Measurements from ENCODE around the gene FMO1.
A peak's percentile ranks its signal among the peaks of the same experiment; 100 is the strongest.
"Not testable (repeated sequence)": the region's sequence is repeated elsewhere in the genome, so short reads cannot be mapped to it uniquely, and the experiment has no call there.

The FMO1 gene

GRCh38 chr1:171279678-171280077 lies 31.4 kb downstream of the FMO1 start:
- Histone ChIP-seq H3K27me3 (ENCODE audit: insufficient read depth, poor library complexity, severe bottlenecking) (no peaks in the 10 kb centered on the region), H3K4me1 (ENCODE audit: insufficient read depth, poor library complexity, severe bottlenecking) (no peaks in the 10 kb centered on the region), H3K36me3 (ENCODE audit: low read depth) (no peaks in the 10 kb centered on the region), H3K4me3 (ENCODE audit: severe bottlenecking) (no peak overlapping the region), H3K9me3 (ENCODE audit: severe bottlenecking) (no peaks in the 10 kb centered on the region), H3K27ac (ENCODE audit: poor library complexity, severe bottlenecking) (no peak overlapping the region)
- no peak for DNase-seq (ENCODE audit: low spot score)
- ATAC-seq (ENCODE audit: low read depth): no peak
- TF ChIP-seq, protein P1, sequence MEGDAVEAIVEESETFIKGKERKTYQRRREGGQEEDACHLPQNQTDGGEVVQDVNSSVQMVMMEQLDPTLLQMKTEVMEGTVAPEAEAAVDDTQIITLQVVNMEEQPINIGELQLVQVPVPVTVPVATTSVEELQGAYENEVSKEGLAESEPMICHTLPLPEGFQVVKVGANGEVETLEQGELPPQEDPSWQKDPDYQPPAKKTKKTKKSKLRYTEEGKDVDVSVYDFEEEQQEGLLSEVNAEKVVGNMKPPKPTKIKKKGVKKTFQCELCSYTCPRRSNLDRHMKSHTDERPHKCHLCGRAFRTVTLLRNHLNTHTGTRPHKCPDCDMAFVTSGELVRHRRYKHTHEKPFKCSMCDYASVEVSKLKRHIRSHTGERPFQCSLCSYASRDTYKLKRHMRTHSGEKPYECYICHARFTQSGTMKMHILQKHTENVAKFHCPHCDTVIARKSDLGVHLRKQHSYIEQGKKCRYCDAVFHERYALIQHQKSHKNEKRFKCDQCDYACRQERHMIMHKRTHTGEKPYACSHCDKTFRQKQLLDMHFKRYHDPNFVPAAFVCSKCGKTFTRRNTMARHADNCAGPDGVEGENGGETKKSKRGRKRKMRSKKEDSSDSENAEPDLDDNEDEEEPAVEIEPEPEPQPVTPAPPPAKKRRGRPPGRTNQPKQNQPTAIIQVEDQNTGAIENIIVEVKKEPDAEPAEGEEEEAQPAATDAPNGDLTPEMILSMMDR (IDR thresholded peaks at IDR 0.05; ENCODE audit: poor library complexity, severe bottlenecking): no peak

DNA sequence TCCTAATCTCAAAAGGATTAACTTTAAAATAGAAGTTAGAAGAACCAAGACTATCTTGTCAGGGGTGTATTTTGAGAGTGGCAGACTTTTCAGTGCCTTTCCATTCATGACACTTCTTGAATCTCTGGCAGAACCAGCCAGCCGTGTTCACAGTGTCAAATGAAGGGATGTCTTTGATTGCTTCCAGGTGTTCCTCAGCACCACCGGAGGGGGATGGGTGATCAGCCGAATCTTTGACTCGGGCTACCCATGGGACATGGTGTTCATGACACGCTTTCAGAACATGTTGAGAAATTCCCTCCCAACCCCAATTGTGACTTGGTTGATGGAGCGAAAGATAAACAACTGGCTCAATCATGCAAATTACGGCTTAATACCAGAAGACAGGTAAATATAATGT lies 32.3 kb downstream of the FMO1 start:
- no peak for DNase-seq (ENCODE audit: low spot score)
- no peak overlapping the region for H3K27ac ChIP-seq (ENCODE audit: poor library complexity, severe bottlenecking)
- no peaks in the 10 kb centered on the region for H3K9me3 ChIP-seq (ENCODE audit: severe bottlenecking)
- no peaks in the 10 kb centered on the region for H3K4me1 ChIP-seq (ENCODE audit: insufficient read depth, poor library complexity, severe bottlenecking)
- no peak overlapping the region for H3K4me3 ChIP-seq (ENCODE audit: severe bottlenecking)
- no peaks in the 10 kb centered on the region for H3K27me3 ChIP-seq (ENCODE audit: insufficient read depth, poor library complexity, severe bottlenecking)
- no peaks in the 10 kb centered on the region for H3K36me3 ChIP-seq (ENCODE audit: low read depth)
- TF ChIP-seq, protein P1 (IDR thresholded peaks at IDR 0.05; ENCODE audit: poor library complexity, severe bottlenecking): no peak
- ATAC-seq (ENCODE audit: low read depth): no peak

DNA sequence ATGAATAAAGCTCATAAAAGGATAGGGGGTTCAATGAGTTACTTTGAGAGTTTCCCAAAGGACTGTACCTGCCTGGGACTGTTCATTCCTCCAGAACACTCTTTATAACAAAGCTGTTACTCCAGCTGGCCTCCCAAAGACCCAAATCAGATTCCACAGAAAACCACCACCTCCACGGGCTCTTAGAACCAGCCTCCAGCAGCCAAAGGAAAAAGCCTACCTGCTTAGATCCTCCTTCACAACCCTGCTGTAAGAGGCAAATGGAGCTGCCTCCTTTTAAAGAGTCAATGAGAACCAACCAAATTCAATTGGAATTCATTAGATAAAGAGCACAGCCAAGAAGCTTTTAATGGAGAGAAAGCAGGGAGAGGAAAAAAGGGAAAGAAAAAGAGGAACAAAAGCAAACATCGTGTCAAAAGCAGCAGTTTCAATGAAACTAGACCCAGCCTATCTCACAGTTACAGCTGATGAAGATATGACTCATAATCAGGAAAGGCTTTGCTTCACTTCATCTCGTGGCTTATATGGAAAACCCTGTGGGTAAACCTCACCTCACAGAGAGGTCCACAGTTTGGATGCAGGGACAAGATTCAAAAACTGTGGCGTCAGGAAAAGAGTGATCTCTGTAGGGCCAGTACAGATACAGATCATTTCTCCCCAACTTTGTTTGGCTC lies 37.9 kb downstream of the FMO1 start:
- H3K27me3 ChIP-seq (ENCODE audit: insufficient read depth, poor library complexity, severe bottlenecking): no peaks in the 10 kb centered on the region
- H3K27ac ChIP-seq (ENCODE audit: poor library complexity, severe bottlenecking): no peak overlapping the region
- ATAC-seq (ENCODE audit: low read depth) (peak; percentile 70), DNase-seq (ENCODE audit: low spot score) (no peak)
- H3K9me3 ChIP-seq (ENCODE audit: severe bottlenecking): no peaks in the 10 kb centered on the region
- H3K4me3 ChIP-seq (ENCODE audit: severe bottlenecking): no peak overlapping the region
- H3K36me3 ChIP-seq (ENCODE audit: low read depth): no peaks in the 10 kb centered on the region
- no peaks in the 10 kb centered on the region for H3K4me1 ChIP-seq (ENCODE audit: insufficient read depth, poor library complexity, severe bottlenecking)
- TF ChIP-seq, protein P1 (IDR thresholded peaks at IDR 0.05; ENCODE audit: poor library complexity, severe bottlenecking): no peak

- TF ChIP-seq, protein P1 (IDR thresholded peaks at IDR 0.05; ENCODE audit: poor library complexity, severe bottlenecking): no peak
- Histone ChIP-seq H3K27me3 (ENCODE audit: insufficient read depth, poor library complexity, severe bottlenecking) (no peaks in the 10 kb centered on the region), H3K27ac (ENCODE audit: poor library complexity, severe bottlenecking) (no peak overlapping the region), H3K9me3 (ENCODE audit: severe bottlenecking) (no peaks in the 10 kb centered on the region), H3K4me3 (ENCODE audit: severe bottlenecking) (no peak overlapping the region), H3K36me3 (ENCODE audit: low read depth) (no peaks in the 10 kb centered on the region), H3K4me1 (ENCODE audit: insufficient read depth, poor library complexity, severe bottlenecking) (no peaks in the 10 kb centered on the region)
- DNase-seq (ENCODE audit: low spot score) (no peak), ATAC-seq (ENCODE audit: low read depth) (no peak)
Measured at GRCh38 chr1:171290621-171291020, 42.3 kb downstream of the FMO1 start.

DNA sequence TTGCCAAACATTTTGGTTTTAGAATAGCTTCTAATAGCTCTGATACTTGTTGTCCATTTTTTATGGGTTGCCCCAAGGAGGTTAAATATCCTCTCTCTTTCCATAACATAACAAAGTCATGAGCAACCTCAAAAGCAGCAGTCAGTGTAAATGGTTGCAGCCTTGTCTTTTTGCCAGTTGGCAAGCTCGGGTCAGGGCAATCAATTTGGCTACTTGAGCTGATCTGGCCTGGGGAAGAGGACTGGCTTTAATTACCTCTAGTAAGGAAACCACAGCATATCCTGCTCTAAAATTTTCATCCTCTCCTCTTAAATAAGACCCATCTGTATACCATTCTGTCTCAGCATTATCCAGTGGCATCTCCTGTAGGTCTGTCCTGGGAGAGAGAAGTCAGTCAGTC lies 44.5 kb downstream of the FMO1 start:
- ATAC-seq (ENCODE audit: low read depth): no peak
- no peak for DNase-seq (ENCODE audit: low spot score)
- no peaks in the 10 kb centered on the region for H3K36me3 ChIP-seq (ENCODE audit: low read depth)
- no peaks in the 10 kb centered on the region for H3K4me1 ChIP-seq (ENCODE audit: insufficient read depth, poor library complexity, severe bottlenecking)
- TF ChIP-seq, protein P1 (IDR thresholded peaks at IDR 0.05; ENCODE audit: poor library complexity, severe bottlenecking): no peak
- H3K27ac ChIP-seq (ENCODE audit: poor library complexity, severe bottlenecking): no peak overlapping the region
- H3K9me3 ChIP-seq (ENCODE audit: severe bottlenecking): no peaks in the 10 kb centered on the region
- H3K4me3 ChIP-seq (ENCODE audit: severe bottlenecking): no peak overlapping the region
- H3K27me3 ChIP-seq (ENCODE audit: insufficient read depth, poor library complexity, severe bottlenecking): no peaks in the 10 kb centered on the region

DNA sequence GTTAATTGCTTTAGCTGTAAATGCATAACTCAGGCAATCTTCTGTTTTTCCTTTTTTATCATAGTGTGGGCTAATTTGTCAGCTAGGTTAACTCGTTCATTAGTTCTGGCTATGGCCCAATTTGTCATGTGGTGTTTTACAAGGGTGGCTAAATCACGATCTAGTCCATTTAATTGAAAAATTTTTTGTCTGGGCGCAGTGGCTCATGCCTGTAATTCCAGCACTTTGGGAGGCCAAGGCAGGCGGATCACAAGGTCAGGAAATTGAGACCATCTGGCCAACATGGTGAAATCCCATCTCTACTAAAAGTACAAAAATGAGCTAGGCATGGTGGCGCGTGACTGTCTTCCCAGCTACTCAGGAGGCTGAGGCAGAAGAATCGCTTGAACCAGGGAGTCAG lies 47.1 kb downstream of the FMO1 start:
- not testable (repeated sequence) for H3K4me1 ChIP-seq (ENCODE audit: insufficient read depth, poor library complexity, severe bottlenecking); ATAC-seq (ENCODE audit: low read depth); H3K4me3 ChIP-seq (ENCODE audit: severe bottlenecking); H3K27me3 ChIP-seq (ENCODE audit: insufficient read depth, poor library complexity, severe bottlenecking); H3K27ac ChIP-seq (ENCODE audit: poor library complexity, severe bottlenecking); DNase-seq (ENCODE audit: low spot score); H3K36me3 ChIP-seq (ENCODE audit: low read depth); H3K9me3 ChIP-seq (ENCODE audit: severe bottlenecking)
